Activated naive CD4-positive, alpha-beta T cell treated with Interleukin-2 at 50 U/mL for 16 hours (primary cell): ENCODE results near the gene SPATA31E1.
"Not testable (repeated sequence)": the region's sequence is repeated elsewhere in the genome, so short reads cannot be mapped to it uniquely, and the experiment has no call there.

Experiments
- DNase-seq: peaks from one replicate; pipeline ENCODE4 v3.0.0-alpha.2; 2020

The SPATA31E1 gene

GRCh38 chr9:87937352-87937751 lies 54.7 kb downstream of the SPATA31E1 start:
- not testable (repeated sequence) for DNase-seq

- not testable (repeated sequence) for DNase-seq
These were observed 55.2 kb downstream of the SPATA31E1 start for GRCh38 chr9:87937918-87938317.

- DNase-seq = not testable (repeated sequence)
These were observed 55.7 kb downstream of the SPATA31E1 start for GRCh38 chr9:87938336-87938735.
